HEK293 (cell line): ENCODE data around the gene CEND1.

Experiments
- CTCF ChIA-PET: fragments of 350-600 bp; formaldehyde crosslinking; extraction: SDS; loops from one replicate; lab custom pipeline; 2021; ENCODE audit warnings: antibody characterized with exemption; lab: Yijun Ruan, JAX
- POLR2A ChIA-PET: fragments of 300-600 bp; formaldehyde crosslinking; extraction: SDS; loops from one replicate; lab custom pipeline; 2020; ENCODE audit warnings: antibody characterized with exemption, inconsistent platforms; lab: Yijun Ruan, JAX
- H3K27ac ChIP-seq: fragments of 200-500 bp; sonication (Bioruptor generic); 2 replicates; pipeline ENCODE4 v1.5.1; 2014; ENCODE audit warnings: low read depth, low read length, control low read depth, inconsistent platforms; ENCODE audit errors: extremely low read depth
- H3K36me3 ChIP-seq, 2 experiments: fragments of 200-500 bp in 1 of 2; sonication (Bioruptor generic) in 1 of 2; 1 replicate in 1 of 2; 2 replicates in 1 of 2; pipeline ENCODE4 v1.5.1; 2014 to 2017; ENCODE audit warnings: inconsistent platforms in 2 of 2, low read length in 2 of 2; ENCODE audit not compliant: control insufficient read depth in 2 of 2, insufficient read depth in 1 of 2
- H3K4me1 ChIP-seq: fragments of 200-500 bp; sonication (Bioruptor generic); 2 replicates; pipeline ENCODE4 v1.5.1; 2014; ENCODE audit warnings: mild to moderate bottlenecking, low read length, inconsistent platforms; ENCODE audit not compliant: control insufficient read depth, insufficient read depth
- H3K4me3 ChIP-seq: 2 replicates; pipeline ENCODE4 v1.5.1; 2011; ENCODE audit warnings: low read depth, mild to moderate bottlenecking, control low read depth, low read length, moderate library complexity
- H3K9me3 ChIP-seq: fragments of 200-500 bp; sonication (Bioruptor generic); 2 replicates; pipeline ENCODE4 v1.5.1; 2014; ENCODE audit warnings: low read depth, low read length, inconsistent platforms; ENCODE audit not compliant: control insufficient read depth, insufficient read depth
- KLF1 ChIP-seq: fragments of 450-650 bp; formaldehyde crosslinking; IDR thresholded peaks from 2 replicates; pipeline ENCODE4 v1.5.1; 2016; ENCODE audit warnings: missing biosample characterization, missing genetic modification characterization
- REPIN1 ChIP-seq: fragments of 450-650 bp; formaldehyde crosslinking; IDR thresholded peaks from 2 replicates; pipeline ENCODE4 v1.5.1; 2017; ENCODE audit warnings: missing biosample characterization, missing genetic modification characterization, low read depth
- SETDB1 ChIP-seq: IDR thresholded peaks from one replicate; pipeline ENCODE4 v1.6.1; 2017; ENCODE audit warnings: mild to moderate bottlenecking, low read length, moderate library complexity, mixed read lengths; ENCODE audit not compliant: insufficient read length
- ZNF121 ChIP-seq: fragments of 450-650 bp; formaldehyde crosslinking; IDR thresholded peaks from 2 replicates; pipeline ENCODE4 v1.5.1; 2016; ENCODE audit warnings: missing biosample characterization, missing genetic modification characterization
- ZNF140 ChIP-seq: fragments of 450-650 bp; formaldehyde crosslinking; IDR thresholded peaks from 2 replicates; pipeline ENCODE4 v1.5.1; 2016; ENCODE audit warnings: missing biosample characterization, missing genetic modification characterization
- ZNF416 ChIP-seq: fragments of 450-650 bp; formaldehyde crosslinking; IDR thresholded peaks from 2 replicates; pipeline ENCODE4 v1.5.1; 2016; ENCODE audit warnings: missing biosample characterization, missing genetic modification characterization
- ZNF629 ChIP-seq: fragments of 450-650 bp; formaldehyde crosslinking; IDR thresholded peaks from 2 replicates; pipeline ENCODE4 v1.5.1; 2017; ENCODE audit warnings: missing biosample characterization, missing genetic modification characterization
- ZNF785 ChIP-seq: fragments of 450-650 bp; formaldehyde crosslinking; IDR thresholded peaks from 2 replicates; pipeline ENCODE4 v1.5.1; 2016; ENCODE audit warnings: missing biosample characterization, missing genetic modification characterization
- ZNF792 ChIP-seq: fragments of 450-650 bp; formaldehyde crosslinking; IDR thresholded peaks from 2 replicates; pipeline ENCODE4 v1.5.1; 2016; ENCODE audit warnings: missing biosample characterization, missing genetic modification characterization
- TF ChIP-seq, protein P1 (sequence below): fragments of 450-650 bp; formaldehyde crosslinking; IDR thresholded peaks from 2 replicates; pipeline ENCODE4 v1.5.1; 2016; ENCODE audit warnings: missing biosample characterization, missing genetic modification characterization, borderline replicate concordance
- TF ChIP-seq, protein P2 (sequence below): fragments of 450-650 bp; formaldehyde crosslinking; IDR thresholded peaks from 2 replicates; pipeline ENCODE4 v1.5.1; 2016; ENCODE audit warnings: missing biosample characterization, missing genetic modification characterization
- TF ChIP-seq, protein P3 (sequence below): fragments of 450-650 bp; formaldehyde crosslinking; IDR thresholded peaks from 2 replicates; pipeline ENCODE4 v1.5.0; 2017; ENCODE audit warnings: missing biosample characterization, missing genetic modification characterization, borderline replicate concordance

The CEND1 gene

DNA sequence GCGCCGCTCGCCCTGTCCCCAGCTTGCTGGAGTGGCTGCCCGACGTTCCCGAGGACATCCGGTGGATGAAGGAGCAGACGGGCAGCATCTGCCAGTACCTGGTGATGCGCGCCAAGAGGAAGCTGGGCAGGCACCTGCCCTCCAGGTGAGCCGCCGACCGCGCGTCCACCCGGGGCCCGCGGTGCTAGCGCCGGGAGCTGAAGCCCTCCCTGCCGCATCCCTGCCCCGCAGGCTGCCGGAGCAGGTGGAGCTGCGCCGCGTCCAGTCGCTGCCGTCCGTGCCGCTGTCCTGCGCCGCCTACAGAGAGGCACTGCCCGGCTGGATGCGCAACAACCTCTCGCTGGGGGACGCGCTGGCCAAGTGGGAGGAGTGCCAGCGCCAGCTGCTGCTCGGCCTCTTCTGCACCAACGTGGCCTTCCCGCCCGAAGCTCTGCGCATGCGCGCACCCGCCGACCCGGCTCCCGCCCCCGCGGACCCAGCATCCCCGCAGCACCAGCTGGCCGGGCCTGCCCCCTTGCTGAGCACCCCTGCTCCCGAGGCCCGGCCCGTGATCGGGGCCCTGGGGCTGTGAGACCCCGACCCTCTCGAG is 34.5 kb upstream of the CEND1 start (continued):
- TF ChIP-seq, protein P1, sequence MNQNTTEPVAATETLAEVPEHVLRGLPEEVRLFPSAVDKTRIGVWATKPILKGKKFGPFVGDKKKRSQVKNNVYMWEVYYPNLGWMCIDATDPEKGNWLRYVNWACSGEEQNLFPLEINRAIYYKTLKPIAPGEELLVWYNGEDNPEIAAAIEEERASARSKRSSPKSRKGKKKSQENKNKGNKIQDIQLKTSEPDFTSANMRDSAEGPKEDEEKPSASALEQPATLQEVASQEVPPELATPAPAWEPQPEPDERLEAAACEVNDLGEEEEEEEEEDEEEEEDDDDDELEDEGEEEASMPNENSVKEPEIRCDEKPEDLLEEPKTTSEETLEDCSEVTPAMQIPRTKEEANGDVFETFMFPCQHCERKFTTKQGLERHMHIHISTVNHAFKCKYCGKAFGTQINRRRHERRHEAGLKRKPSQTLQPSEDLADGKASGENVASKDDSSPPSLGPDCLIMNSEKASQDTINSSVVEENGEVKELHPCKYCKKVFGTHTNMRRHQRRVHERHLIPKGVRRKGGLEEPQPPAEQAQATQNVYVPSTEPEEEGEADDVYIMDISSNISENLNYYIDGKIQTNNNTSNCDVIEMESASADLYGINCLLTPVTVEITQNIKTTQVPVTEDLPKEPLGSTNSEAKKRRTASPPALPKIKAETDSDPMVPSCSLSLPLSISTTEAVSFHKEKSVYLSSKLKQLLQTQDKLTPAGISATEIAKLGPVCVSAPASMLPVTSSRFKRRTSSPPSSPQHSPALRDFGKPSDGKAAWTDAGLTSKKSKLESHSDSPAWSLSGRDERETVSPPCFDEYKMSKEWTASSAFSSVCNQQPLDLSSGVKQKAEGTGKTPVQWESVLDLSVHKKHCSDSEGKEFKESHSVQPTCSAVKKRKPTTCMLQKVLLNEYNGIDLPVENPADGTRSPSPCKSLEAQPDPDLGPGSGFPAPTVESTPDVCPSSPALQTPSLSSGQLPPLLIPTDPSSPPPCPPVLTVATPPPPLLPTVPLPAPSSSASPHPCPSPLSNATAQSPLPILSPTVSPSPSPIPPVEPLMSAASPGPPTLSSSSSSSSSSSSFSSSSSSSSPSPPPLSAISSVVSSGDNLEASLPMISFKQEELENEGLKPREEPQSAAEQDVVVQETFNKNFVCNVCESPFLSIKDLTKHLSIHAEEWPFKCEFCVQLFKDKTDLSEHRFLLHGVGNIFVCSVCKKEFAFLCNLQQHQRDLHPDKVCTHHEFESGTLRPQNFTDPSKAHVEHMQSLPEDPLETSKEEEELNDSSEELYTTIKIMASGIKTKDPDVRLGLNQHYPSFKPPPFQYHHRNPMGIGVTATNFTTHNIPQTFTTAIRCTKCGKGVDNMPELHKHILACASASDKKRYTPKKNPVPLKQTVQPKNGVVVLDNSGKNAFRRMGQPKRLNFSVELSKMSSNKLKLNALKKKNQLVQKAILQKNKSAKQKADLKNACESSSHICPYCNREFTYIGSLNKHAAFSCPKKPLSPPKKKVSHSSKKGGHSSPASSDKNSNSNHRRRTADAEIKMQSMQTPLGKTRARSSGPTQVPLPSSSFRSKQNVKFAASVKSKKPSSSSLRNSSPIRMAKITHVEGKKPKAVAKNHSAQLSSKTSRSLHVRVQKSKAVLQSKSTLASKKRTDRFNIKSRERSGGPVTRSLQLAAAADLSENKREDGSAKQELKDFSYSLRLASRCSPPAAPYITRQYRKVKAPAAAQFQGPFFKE (tag by site-specific recombination) = no peak
- TF ChIP-seq ZNF792 = no peak
- TF ChIP-seq ZNF416 (tag by site-specific recombination) = no peak
- TF ChIP-seq, protein P2, sequence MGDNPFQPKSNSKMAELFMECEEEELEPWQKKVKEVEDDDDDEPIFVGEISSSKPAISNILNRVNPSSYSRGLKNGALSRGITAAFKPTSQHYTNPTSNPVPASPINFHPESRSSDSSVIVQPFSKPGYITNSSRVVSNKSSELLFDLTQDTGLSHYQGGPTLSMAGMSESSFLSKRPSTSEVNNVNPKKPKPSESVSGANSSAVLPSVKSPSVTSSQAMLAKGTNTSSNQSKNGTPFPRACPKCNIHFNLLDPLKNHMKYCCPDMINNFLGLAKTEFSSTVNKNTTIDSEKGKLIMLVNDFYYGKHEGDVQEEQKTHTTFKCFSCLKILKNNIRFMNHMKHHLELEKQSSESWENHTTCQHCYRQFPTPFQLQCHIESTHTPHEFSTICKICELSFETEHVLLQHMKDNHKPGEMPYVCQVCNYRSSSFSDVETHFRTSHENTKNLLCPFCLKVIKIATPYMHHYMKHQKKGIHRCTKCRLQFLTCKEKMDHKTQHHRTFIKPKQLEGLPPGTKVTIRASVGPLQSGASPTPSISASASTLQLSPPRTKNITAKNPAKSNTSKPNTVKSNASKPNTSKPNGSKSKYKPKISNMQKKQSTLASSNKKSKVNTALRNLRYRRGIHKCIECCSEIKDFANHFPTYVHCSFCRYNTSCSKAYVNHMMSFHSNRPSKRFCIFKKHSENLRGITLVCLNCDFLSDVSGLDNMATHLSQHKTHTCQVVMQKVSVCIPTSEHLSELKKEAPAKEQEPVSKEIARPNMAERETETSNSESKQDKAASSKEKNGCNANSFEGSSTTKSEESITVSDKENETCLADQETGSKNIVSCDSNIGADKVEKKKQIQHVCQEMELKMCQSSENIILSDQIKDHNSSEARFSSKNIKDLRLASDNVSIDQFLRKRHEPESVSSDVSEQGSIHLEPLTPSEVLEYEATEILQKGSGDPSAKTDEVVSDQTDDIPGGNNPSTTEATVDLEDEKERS (tag by site-specific recombination) = no peak
- TF ChIP-seq ZNF785 = no peak
- TF ChIP-seq REPIN1 (tag by site-specific recombination) = no peak
- no peak for TF ChIP-seq ZNF121 (tag by site-specific recombination)

DNA sequence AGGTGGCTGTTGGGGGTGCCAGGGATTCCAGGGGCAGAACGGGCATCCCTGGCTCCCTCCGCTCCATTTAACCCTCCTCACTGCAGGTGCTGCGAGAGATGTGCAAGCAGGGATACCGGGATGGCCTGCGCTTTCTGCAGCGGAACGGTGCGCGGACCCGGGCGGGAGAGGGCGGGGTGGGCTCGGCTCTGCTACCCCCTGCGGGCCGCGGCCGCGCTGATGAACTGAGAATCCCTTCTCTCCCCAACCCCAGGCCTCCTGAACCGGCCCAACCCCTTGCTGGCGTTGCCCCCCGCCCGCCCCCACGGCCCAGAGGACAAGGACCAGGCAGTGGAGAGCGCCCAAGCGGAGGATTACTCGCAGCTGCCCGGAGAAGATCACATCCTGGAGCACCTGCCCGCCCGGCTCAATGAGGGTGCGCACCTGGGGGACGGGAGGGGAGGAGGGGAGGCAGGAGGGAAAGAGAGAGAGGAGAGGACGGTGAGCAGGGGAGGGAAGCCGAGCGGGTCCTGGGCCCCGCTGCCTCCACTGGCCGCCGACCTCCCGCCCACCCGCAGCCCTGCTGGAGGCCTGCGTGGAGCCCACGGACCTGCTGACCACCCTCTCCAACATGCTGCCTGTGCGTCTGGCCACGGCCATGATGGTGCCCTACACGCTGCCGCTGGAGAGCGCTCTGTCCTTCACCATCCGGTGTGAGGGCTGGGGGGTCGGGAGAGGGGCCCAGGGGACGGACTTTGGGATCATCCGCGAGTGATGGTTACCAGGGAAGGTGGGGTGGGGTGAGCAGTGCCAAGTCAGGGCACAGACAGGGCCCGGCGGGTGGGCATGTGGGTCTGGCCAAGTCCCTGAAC is 33.8 kb upstream of the CEND1 start:
- Histone ChIP-seq H3K4me1 (0 out of 2 replicates have a peak, but pooled peaks cover 3% of the 10 kb centered on the region), H3K27ac (no peak overlapping the region), H3K36me3 (peaks cover 0 to 44% of the 10 kb centered on the region in 2 experiments; a peak in 2 of 3 replicates), H3K4me3 (no peak overlapping the region), H3K9me3 (no peaks in the 10 kb centered on the region)
- ChIA-PET POLR2A (interaction anchor here (1.4 to 1.6 kb wide), 3 partner anchors 7 to 47 kb away, joined by 4 to 6 read pairs (median 5); partner anchors contain the start of genes CD151 and GATD1), CTCF (no interaction called here)
- TF ChIP-seq SETDB1 (no peak), ZNF140 (tag by site-specific recombination) (no peak), ZNF629 (tag by site-specific recombination) (no peak), KLF1 (no peak)
- TF ChIP-seq, protein P3, sequence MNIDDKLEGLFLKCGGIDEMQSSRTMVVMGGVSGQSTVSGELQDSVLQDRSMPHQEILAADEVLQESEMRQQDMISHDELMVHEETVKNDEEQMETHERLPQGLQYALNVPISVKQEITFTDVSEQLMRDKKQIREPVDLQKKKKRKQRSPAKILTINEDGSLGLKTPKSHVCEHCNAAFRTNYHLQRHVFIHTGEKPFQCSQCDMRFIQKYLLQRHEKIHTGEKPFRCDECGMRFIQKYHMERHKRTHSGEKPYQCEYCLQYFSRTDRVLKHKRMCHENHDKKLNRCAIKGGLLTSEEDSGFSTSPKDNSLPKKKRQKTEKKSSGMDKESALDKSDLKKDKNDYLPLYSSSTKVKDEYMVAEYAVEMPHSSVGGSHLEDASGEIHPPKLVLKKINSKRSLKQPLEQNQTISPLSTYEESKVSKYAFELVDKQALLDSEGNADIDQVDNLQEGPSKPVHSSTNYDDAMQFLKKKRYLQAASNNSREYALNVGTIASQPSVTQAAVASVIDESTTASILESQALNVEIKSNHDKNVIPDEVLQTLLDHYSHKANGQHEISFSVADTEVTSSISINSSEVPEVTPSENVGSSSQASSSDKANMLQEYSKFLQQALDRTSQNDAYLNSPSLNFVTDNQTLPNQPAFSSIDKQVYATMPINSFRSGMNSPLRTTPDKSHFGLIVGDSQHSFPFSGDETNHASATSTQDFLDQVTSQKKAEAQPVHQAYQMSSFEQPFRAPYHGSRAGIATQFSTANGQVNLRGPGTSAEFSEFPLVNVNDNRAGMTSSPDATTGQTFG (tag by site-specific recombination) = no peak
- TF ChIP-seq, all 188 proteins: peak for 0
